ENCODE data around the gene SCAANT1. TPM values are rescaled to one million over a fixed set of nuclear protein-coding genes. Genes with fewer than 3 reads are reported as not detected.

The SCAANT1 gene
- total RNA-seq, 5 donors from 2014 or later (not counting 1 experiment from before 2014, with no cell fraction given), result 5.7 TPM; not detected in 4

DNA sequence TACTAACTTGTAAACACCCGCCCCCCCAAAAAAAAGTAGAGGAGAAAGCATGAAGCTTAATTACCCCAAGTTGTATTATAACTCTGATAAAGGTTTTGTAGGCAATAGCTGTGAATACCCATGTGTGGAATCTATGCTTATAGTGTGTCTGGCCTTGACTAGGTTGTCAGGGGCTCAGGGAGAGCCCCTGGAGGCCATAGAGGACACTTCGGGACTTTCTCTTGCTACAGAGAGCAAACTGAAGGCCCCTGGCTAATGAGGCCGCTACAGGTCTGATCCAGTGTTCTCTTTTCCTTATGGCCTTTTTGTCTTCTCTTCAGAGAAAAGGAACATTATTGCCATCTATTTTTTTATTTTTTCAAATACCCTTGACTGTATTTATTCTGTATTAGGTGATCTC is 19.1 kb upstream of the SCAANT1 start:
- Histone ChIP-seq H3K9me3 (no peaks in the 10 kb centered on the region), H3K27me3 (replicated peaks in 1 of 2; ENCODE audit: control insufficient read depth in 2 of 2, extremely low read depth in 1 of 2, insufficient read depth in 2 of 2, low read length in 1 of 2) (no peaks in the 10 kb centered on the region), H3K27ac (ENCODE audit: low read length) (no peak overlapping the region), H3K4me3 (ENCODE audit: control insufficient read depth in 1 of 2, extremely low read depth in 1 of 2, low read length in 1 of 2) (no peak overlapping the region), H3K36me3 (ENCODE audit: control insufficient read depth in 2 of 2, extremely low read depth in 1 of 2, insufficient read depth in 1 of 2, low read length in 1 of 2) (peaks cover 0 to 3% of the 10 kb centered on the region in 2 donors), H3K4me1 (ENCODE audit: control insufficient read depth in 1 of 2, extremely low read depth in 1 of 2, insufficient read depth in 2 of 2, low read length in 2 of 2) (peaks cover 5 to 16% of the 10 kb centered on the region in 2 experiments)
- H3K27me3 Mint-ChIP-seq, result no peaks in the 10 kb centered on the region
- ATAC-seq (replicated peaks in 1 of 4) (no peak), DNase-seq (no peak)
- WGBS (ENCODE audit: insufficient coverage), result 100% methylated on average over 1 of the region's 3 CpGs
- H3K9me3 Mint-ChIP-seq, result no peaks in the 10 kb centered on the region
- H3K4me1 Mint-ChIP-seq, result peaks cover 63 to 79% (median 79%) of the 10 kb centered on the region in 3 donors
- peaks cover 22% of the 10 kb centered on the region for H3K36me3 Mint-ChIP-seq
- ChIA-PET CTCF (interaction anchor here in 1 of 2 donors (1.3 kb wide), 1 partner anchor 48 kb away, joined by 4 read pairs; no protein-coding TSS in a partner anchor), POLR2A (interaction anchor here in 1 of 2 donors (0.9 kb wide), 1 partner anchor 47 kb away, joined by 3 read pairs; no protein-coding TSS in a partner anchor)
- H3K4me3 Mint-ChIP-seq, result no peak overlapping the region
- no peak overlapping the region for H3K27ac Mint-ChIP-seq

DNA sequence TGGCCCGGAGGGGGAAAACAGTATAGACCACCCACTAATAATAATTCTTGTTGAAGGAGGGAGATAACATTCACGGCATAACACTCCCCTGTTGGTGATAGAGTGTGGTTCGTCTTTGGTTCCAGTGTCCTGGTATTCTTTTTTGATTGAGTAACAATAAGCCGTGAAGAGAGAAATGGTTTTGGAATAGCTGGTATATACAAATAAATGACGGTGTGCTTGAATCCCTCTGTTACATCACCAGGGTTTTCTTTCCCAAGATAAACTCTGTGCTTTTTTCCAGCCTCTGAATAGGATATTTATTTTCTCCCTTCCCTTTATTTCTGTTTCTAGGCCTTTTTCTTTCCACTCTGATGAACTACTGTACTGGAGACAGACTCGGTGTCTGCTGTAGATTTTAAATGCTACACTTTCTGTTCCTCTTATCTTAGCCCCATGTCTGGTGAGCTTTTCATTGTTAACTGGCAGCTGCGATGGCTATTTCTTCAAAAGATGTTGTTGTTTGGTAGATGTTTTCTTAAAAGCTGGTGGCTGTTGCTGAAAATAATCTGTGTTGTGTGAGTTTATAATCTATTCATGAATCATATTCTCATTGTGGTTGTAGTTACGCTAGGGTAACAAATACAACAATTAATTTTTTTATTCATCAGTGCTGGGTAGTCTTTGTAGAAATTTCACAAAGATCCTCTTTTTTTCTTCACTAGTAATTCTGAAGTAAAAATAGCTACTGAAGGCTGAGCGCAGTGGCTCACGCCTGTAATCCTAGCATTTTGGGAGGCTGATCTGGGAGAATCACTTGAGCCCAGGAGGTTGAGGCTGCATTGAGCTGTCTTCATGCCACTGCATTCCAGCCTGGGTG is 15.5 kb upstream of the SCAANT1 start:
- ChIA-PET CTCF (interaction anchor here in 1 of 2 donors (0.7 kb wide), 1 partner anchor 85 kb away, joined by 3 read pairs; no protein-coding TSS in a partner anchor), POLR2A (interaction anchor here in 1 of 2 donors (0.6 to 1.2 kb wide), 3 partner anchors 9 to 107 kb away, joined by 3 to 4 read pairs (median 4); no protein-coding TSS in a partner anchor)
- H3K9me3 ChIP-seq, result no peaks in the 10 kb centered on the region
- H3K36me3 ChIP-seq (ENCODE audit: control insufficient read depth in 2 of 2, extremely low read depth in 1 of 2, insufficient read depth in 1 of 2, low read length in 1 of 2), result peaks cover 9 to 18% of the 10 kb centered on the region in 2 donors
- no peak for ATAC-seq (replicated peaks in 1 of 4)
- peaks cover 4% of the 10 kb centered on the region in 2 experiments for H3K4me1 ChIP-seq (ENCODE audit: control insufficient read depth in 1 of 2, extremely low read depth in 1 of 2, insufficient read depth in 2 of 2, low read length in 2 of 2)
- no peaks in the 10 kb centered on the region for H3K27me3 Mint-ChIP-seq
- H3K4me3 ChIP-seq (ENCODE audit: control insufficient read depth in 1 of 2, extremely low read depth in 1 of 2, low read length in 1 of 2), result no peak overlapping the region
- whole genome bisulfite sequencing (ENCODE audit: insufficient coverage), result no CpG with 5 or more reads among the region's 10 CpGs
- no peaks in the 10 kb centered on the region for H3K9me3 Mint-ChIP-seq
- H3K36me3 Mint-ChIP-seq, result peaks cover 51% of the 10 kb centered on the region
- no peak overlapping the region for H3K27ac Mint-ChIP-seq
- no peak overlapping the region for H3K4me3 Mint-ChIP-seq
- H3K27me3 ChIP-seq (replicated peaks in 1 of 2; ENCODE audit: control insufficient read depth in 2 of 2, extremely low read depth in 1 of 2, insufficient read depth in 2 of 2, low read length in 1 of 2), result no peaks in the 10 kb centered on the region
- H3K27ac ChIP-seq (ENCODE audit: low read length), result no peak overlapping the region
- peaks cover 57 to 71% (median 66%) of the 10 kb centered on the region in 3 donors for H3K4me1 Mint-ChIP-seq
- DNase-seq, result no peak

DNA sequence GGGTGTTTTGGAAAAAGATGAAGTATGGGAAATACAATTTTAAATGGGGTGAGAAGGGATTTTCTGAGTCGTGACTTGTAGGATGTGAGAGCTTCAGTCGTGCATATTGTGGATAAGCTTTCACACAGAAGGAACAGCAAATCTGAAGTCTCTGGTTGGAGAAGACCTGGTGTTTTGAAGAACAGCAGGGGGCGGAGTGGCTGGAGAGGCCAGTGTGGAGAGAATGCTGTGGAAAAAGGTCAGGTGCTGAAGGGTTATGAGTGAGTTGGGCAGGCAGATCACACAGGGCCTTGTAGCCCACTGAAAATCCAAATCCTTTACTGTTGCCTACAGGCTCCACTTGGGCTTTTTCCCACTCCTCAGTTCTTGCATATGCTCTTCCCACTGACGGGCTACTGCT is 14.1 kb upstream of the SCAANT1 start:
- no peak overlapping the region for H3K4me3 Mint-ChIP-seq
- no peaks in the 10 kb centered on the region for H3K27me3 Mint-ChIP-seq
- Histone ChIP-seq H3K9me3 (no peaks in the 10 kb centered on the region), H3K4me3 (ENCODE audit: control insufficient read depth in 1 of 2, extremely low read depth in 1 of 2, low read length in 1 of 2) (no peak overlapping the region), H3K27ac (ENCODE audit: low read length) (no peak overlapping the region), H3K4me1 (ENCODE audit: control insufficient read depth in 1 of 2, extremely low read depth in 1 of 2, insufficient read depth in 2 of 2, low read length in 2 of 2) (no peaks in the 10 kb centered on the region), H3K36me3 (ENCODE audit: control insufficient read depth in 2 of 2, extremely low read depth in 1 of 2, insufficient read depth in 1 of 2, low read length in 1 of 2) (peaks cover 11 to 22% of the 10 kb centered on the region in 2 donors), H3K27me3 (replicated peaks in 1 of 2; ENCODE audit: control insufficient read depth in 2 of 2, extremely low read depth in 1 of 2, insufficient read depth in 2 of 2, low read length in 1 of 2) (no peaks in the 10 kb centered on the region)
- no peaks in the 10 kb centered on the region for H3K9me3 Mint-ChIP-seq
- no peak for ATAC-seq (replicated peaks in 1 of 4)
- H3K4me1 Mint-ChIP-seq, result peaks cover 44 to 65% (median 58%) of the 10 kb centered on the region in 3 donors
- peaks cover 60% of the 10 kb centered on the region for H3K36me3 Mint-ChIP-seq
- ChIA-PET POLR2A (no interaction called here), CTCF (no interaction called here)
- no peak overlapping the region for H3K27ac Mint-ChIP-seq
- no peak for DNase-seq
- WGBS (ENCODE audit: insufficient coverage), result 98% methylated on average over 4 of the region's 4 CpGs

DNA sequence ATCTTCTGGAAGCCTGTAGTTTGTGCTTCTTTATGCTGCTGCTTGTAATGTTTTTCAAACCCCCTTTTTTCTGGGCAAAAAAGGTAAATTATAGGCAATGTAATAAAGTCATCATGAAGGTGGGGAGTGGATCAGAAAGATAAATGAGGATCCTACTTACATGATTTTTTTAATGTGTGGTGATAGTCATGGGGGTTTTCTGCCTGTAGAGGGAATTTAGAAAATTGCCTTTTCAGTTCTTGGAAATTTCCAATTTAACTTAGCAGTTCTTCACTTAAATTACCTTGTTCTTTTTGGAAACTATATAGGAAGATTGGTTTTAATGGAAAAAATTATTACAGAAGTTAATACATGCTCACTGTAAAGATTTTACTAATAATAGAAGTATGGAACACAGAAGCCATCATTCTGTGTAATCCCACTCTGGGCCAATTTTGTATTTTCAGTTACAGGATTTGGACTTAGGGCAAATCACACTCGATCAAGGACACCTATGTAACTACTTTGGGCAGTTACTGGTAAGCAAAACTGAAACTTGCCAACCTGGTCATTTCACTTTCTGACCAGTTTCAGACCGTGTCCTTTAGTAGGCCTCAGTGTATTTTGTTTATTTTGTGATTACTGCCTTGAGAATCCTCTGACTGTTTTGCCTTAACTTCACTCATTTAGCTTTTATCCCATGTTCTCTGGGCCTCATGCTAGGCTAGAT is 10.5 kb upstream of the SCAANT1 start:
- Histone ChIP-seq H3K27me3 (replicated peaks in 1 of 2; ENCODE audit: control insufficient read depth in 2 of 2, extremely low read depth in 1 of 2, insufficient read depth in 2 of 2, low read length in 1 of 2) (no peaks in the 10 kb centered on the region), H3K36me3 (ENCODE audit: control insufficient read depth in 2 of 2, extremely low read depth in 1 of 2, insufficient read depth in 1 of 2, low read length in 1 of 2) (peaks cover 11 to 37% of the 10 kb centered on the region in 2 donors), H3K4me1 (ENCODE audit: control insufficient read depth in 1 of 2, extremely low read depth in 1 of 2, insufficient read depth in 2 of 2, low read length in 2 of 2) (peaks cover 0 to 3% of the 10 kb centered on the region in 2 experiments), H3K4me3 (ENCODE audit: control insufficient read depth in 1 of 2, extremely low read depth in 1 of 2, low read length in 1 of 2) (no peak overlapping the region), H3K27ac (ENCODE audit: low read length) (no peak overlapping the region), H3K9me3 (no peaks in the 10 kb centered on the region)
- Mint-ChIP-seq H3K4me3 (no peak overlapping the region), H3K4me1 (peaks cover 37 to 62% (median 53%) of the 10 kb centered on the region in 3 donors), H3K9me3 (no peaks in the 10 kb centered on the region), H3K27me3 (no peaks in the 10 kb centered on the region), H3K36me3 (peaks cover 66% of the 10 kb centered on the region), H3K27ac (no peak overlapping the region)
- DNase-seq (no peak), ATAC-seq (replicated peaks in 1 of 4) (no peak)
- CTCF ChIA-PET, result no interaction called here
- WGBS (ENCODE audit: insufficient coverage), result 100% methylated on average over 1 of the region's 2 CpGs
- POLR2A ChIA-PET, result no interaction called here

DNA sequence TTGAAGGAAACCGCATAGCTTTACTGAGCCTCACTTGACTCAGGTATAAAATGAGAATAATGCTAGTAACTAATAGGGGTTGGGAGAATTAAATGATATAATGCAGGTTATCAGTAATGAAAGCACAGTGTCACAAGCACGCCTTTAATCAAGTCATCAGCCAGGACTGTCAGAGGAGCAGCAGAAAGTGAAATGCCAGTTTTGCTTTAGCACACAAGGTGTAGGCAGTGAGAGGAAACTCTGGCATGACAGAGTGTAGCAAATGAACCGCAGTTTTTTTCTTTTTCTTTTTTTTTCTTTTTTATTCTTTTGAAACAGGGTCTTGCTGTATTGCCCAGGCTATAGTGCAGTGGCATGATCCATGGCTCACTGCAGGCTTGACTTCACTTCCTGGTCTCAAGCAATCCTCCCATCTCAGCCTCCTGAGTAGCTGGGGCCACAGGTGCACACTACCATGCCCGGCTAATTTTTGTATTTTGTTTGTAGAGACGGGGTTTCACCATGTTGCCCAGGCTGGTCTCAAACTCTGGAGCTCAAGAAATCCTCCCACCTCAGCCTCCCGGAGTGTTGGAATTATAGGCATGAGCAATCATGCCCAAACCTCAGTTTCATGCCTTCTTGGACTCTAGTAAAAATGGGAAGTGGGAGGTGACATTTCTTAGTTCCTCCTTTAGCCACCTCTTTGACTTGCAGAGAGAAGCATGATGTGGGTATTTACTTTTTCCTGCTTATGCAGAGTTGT is 9.7 kb upstream of the SCAANT1 start:
- H3K36me3 ChIP-seq (ENCODE audit: control insufficient read depth in 2 of 2, extremely low read depth in 1 of 2, insufficient read depth in 1 of 2, low read length in 1 of 2), result peaks cover 11 to 43% of the 10 kb centered on the region in 2 donors
- H3K4me3 ChIP-seq (ENCODE audit: control insufficient read depth in 1 of 2, extremely low read depth in 1 of 2, low read length in 1 of 2), result no peak overlapping the region
- H3K9me3 ChIP-seq, result no peaks in the 10 kb centered on the region
- H3K4me1 ChIP-seq (ENCODE audit: control insufficient read depth in 1 of 2, extremely low read depth in 1 of 2, insufficient read depth in 2 of 2, low read length in 2 of 2), result peaks cover 0 to 3% of the 10 kb centered on the region in 2 experiments
- Mint-ChIP-seq H3K36me3 (peaks cover 65% of the 10 kb centered on the region), H3K27ac (no peak overlapping the region), H3K27me3 (no peaks in the 10 kb centered on the region), H3K9me3 (no peaks in the 10 kb centered on the region), H3K4me3 (no peak overlapping the region), H3K4me1 (peaks cover 30 to 57% (median 46%) of the 10 kb centered on the region in 3 donors)
- POLR2A ChIA-PET, result interaction anchor here in 1 of 2 donors (1.1 kb wide), 1 partner anchor 56 kb away, joined by 3 read pairs; no protein-coding TSS in a partner anchor
- WGBS (ENCODE audit: insufficient coverage), result 100% methylated on average over 2 of the region's 6 CpGs
- no peaks in the 10 kb centered on the region for H3K27me3 ChIP-seq (replicated peaks in 1 of 2; ENCODE audit: control insufficient read depth in 2 of 2, extremely low read depth in 1 of 2, insufficient read depth in 2 of 2, low read length in 1 of 2)
- no peak overlapping the region for H3K27ac ChIP-seq (ENCODE audit: low read length)
- ATAC-seq (replicated peaks in 1 of 4), result no peak
- no peak for DNase-seq
- CTCF ChIA-PET, result no interaction called here

DNA sequence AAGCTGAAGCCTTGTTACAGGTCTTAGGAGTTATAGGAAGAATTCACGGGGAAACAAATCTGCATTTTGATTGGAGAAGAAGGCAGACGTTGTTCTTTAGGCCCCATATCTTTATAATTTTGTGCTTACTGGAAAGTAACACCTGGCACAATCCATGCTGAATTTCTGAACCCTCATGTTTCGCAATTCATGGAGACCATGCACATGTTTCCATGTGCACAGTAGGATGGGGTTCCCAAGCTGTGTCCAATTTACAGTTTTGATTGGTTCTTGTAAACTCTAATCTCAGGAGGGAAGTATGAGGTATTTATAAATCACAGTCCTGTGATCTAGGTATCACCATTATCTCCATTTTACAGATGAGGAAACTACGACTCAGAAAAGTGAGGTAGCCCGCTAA is 7.8 kb upstream of the SCAANT1 start:
- no peak overlapping the region for H3K27ac Mint-ChIP-seq
- DNase-seq (no peak), ATAC-seq (replicated peaks in 1 of 4) (no peak)
- no peaks in the 10 kb centered on the region for H3K27me3 ChIP-seq (replicated peaks in 1 of 2; ENCODE audit: control insufficient read depth in 2 of 2, extremely low read depth in 1 of 2, insufficient read depth in 2 of 2, low read length in 1 of 2)
- H3K27ac ChIP-seq (ENCODE audit: low read length), result no peak overlapping the region
- H3K36me3 Mint-ChIP-seq, result peaks cover 56% of the 10 kb centered on the region
- H3K36me3 ChIP-seq (ENCODE audit: control insufficient read depth in 2 of 2, extremely low read depth in 1 of 2, insufficient read depth in 1 of 2, low read length in 1 of 2), result peaks cover 2 to 44% of the 10 kb centered on the region in 2 donors
- peaks cover 0 to 3% of the 10 kb centered on the region in 2 experiments for H3K4me1 ChIP-seq (ENCODE audit: control insufficient read depth in 1 of 2, extremely low read depth in 1 of 2, insufficient read depth in 2 of 2, low read length in 2 of 2)
- no peaks in the 10 kb centered on the region for H3K27me3 Mint-ChIP-seq
- H3K4me1 Mint-ChIP-seq, result peaks cover 18 to 55% (median 47%) of the 10 kb centered on the region in 3 donors
- H3K4me3 ChIP-seq (ENCODE audit: control insufficient read depth in 1 of 2, extremely low read depth in 1 of 2, low read length in 1 of 2), result no peak overlapping the region
- no peak overlapping the region for H3K4me3 Mint-ChIP-seq
- H3K9me3 ChIP-seq, result no peaks in the 10 kb centered on the region
- CTCF ChIA-PET, result no interaction called here
- WGBS (ENCODE audit: insufficient coverage), result 81% methylated on average over 3 of the region's 5 CpGs
- POLR2A ChIA-PET, result interaction anchor here in 1 of 2 donors (0.9 kb wide), 1 partner anchor 16 kb away, joined by 3 read pairs; no protein-coding TSS in a partner anchor
- H3K9me3 Mint-ChIP-seq, result no peaks in the 10 kb centered on the region
